CD4-positive, alpha-beta T cell treated with Interleukin-1 beta for 1 hour (primary cell): Measurements from ENCODE around the gene HOXD11.
A peak's percentile ranks its signal among the peaks of the same experiment; 100 is the strongest.

Source experiments
- DNase-seq, 2 donors: peaks; one replicate each; pipeline ENCODE4 v3.0.0-alpha.2; 2020 to 2022

Gene HOXD11

DNA sequence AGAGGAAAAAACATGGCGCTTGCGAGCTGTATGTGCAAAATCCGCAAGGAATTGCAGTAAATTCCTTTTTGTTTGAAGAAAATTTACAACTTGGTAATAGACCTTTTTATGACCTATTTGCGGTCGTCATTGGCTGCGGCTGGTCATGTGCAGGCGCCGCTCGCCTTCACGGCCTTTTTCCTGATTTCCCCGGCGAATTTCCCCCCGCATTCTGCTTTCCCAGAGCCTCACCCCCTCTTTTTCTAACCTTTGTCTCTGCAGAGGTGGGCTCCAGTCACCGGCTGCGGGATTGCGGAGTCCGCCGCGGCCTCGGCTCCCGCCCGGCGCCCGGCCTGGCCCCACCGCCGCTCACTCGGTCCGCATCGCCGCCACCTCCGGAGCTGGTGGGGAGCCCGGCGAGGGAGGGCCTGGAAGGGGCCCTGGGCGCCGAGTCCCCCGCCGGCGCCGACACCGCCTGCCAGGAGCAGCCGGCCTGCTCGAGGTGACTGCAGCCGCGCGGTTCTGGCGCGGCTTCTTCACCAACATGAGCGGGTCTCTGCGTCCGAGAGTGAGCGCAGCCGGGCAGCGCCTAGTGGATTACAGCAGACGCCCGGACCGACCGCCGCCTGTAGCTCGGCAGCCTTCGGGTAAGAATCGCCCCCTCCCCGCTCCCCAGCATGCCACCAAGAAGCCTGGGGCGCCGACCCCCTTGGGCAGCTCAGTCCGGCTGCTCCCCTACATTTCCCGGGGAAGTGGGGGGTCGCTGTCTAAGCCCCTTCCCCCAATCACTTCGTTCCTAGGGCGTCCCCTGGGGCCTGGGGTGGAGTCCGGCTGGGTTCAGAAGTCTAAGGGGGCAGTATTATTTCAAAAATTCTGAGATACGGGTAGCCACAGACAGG lies 29.5 kb downstream of the HOXD11 start:
- DNase-seq = no peak

DNA sequence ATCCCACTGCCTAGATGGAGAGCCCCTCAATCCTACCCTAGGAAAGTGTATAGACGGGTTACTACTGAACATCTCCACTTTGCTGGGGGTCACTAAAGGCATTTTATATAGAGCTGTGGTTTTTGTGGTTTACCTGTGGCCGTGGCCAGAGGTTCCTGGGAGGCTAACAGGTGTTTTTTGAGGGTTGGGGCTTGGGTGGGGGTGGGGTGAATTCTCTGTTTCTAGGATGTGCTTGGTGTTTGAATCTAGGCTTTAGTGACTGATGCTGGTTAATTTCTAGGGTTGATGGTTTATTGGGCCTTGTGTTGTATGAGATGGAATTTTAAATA lies 30.1 kb downstream of the HOXD11 start:
- no peak for DNase-seq

GRCh38 chr2:176137906-176138305 lies 30.8 kb downstream of the HOXD11 start:
- DNase-seq = no peak

DNA sequence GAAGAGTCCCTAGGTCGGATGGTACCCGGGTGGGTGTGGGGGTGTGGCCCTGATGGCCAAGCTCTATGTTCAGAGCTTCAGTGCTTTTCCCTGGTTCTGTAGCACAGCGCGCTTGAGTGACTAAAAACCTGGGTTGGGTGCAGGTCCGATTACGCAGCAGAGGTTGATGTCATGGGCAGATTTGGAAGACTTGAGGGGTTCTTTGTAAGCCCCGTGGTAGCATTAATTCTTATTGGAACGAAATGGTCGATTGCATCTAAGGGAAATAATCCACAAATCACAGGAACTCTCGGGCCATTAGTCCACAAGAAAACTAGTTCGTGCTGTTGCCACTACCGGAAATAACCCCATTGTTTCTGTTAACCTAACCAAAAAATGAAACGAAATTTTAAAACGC lies 31.4 kb downstream of the HOXD11 start:
- DNase-seq = no peak

- no peak for DNase-seq
Measured at GRCh38 chr2:176138923-176139660, 32.0 kb downstream of the HOXD11 start.

DNA sequence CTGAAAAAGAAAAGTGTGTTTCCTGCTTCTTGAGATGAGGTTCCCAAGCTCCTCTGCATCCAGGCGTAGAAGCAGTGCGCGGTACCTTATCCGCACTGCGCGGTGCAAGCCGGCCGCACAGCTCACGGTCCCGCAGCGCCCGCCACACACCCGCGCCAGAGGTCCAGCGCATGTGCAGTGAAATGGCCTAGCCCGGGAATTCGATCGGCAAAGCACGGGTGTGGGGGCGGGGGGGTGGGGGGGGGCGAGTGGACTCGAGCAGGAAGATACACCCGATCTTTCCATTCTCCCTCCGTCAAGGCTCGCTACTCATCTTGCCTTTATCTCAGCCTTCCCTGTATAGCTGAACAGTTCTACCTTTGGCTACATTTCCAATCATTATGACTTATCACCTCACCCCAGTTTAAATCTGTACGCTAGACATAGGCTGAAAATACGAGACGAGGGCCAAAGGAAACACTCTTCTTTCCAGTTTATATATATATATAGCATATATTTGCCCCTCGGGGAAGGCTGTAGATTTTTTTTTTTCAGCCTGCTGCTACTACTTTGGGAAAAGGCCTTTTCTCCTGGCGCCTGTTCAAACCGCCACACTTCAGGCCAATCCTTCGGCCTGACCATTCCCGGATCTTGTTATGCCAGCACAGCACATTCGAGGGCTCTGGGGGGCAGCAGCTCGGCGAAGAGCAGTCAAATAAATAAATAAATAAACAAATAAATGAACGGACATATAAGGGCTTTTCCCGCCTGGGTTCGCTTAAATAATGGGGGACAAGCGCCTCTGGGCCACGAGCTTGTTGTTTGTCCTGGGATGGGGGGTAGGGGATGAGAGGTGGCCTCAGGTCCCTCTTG lies 32.8 kb downstream of the HOXD11 start:
- DNase-seq = no peak

DNA sequence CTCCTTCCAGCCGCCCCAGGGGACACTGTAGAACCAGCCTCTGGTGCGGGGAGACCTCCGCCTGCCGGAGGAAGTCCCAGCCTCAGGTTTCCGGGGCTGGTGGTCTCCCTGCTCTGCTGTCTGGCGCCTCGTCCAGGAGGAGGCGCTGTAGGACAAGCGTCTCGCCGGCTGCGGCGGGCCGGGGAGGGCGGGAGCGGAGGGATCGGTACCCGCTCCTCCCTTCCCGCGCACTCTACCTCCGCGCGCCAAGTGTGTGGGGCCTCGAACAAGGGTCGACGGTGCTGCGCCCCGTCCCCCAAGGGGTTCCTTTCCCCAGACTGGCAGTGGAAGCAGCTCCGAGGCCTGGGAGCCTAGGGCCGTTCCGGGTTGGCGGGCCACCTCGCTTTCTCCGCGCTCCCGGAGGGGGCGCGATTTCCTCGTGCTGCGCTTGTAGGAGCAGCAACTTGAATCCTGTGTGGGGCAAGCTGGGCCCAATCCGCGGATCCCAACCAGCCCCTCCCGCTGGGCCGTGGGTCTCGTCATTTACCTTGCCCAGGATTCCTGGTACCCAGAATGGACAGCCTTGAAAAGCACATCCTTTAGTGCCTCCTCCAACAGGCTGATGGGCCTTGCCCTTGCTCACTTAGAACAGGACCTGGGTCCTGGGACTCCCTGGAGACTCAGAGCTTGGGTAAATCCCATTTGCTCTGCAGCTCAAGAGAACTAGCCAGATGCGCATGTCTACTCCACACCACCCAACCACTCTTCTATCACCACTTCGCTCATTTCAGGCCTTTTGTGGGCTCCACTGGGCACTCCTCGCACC lies 33.6 kb downstream of the HOXD11 start:
- peak; percentile 57 to 58 for DNase-seq

DNA sequence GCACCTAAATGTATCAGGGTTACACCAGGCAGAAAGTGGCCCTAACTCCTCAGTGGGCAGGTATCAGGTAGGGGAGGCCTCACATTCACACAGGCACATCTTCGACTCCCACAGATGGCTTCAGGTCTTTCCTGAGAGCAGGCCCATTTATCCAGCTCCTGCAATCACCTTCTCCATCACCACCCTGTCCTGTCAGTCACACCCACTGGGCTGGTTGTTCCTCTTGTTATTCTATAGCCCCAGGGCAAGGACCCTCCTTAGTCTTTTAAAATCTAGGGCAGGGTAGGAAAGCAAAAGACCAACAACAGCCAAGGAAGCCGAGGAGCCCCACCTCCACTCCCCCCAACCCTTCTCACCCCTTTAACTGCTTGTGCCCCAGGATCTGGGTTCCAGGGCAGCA lies 35.2 kb downstream of the HOXD11 start:
- DNase-seq = no peak

DNA sequence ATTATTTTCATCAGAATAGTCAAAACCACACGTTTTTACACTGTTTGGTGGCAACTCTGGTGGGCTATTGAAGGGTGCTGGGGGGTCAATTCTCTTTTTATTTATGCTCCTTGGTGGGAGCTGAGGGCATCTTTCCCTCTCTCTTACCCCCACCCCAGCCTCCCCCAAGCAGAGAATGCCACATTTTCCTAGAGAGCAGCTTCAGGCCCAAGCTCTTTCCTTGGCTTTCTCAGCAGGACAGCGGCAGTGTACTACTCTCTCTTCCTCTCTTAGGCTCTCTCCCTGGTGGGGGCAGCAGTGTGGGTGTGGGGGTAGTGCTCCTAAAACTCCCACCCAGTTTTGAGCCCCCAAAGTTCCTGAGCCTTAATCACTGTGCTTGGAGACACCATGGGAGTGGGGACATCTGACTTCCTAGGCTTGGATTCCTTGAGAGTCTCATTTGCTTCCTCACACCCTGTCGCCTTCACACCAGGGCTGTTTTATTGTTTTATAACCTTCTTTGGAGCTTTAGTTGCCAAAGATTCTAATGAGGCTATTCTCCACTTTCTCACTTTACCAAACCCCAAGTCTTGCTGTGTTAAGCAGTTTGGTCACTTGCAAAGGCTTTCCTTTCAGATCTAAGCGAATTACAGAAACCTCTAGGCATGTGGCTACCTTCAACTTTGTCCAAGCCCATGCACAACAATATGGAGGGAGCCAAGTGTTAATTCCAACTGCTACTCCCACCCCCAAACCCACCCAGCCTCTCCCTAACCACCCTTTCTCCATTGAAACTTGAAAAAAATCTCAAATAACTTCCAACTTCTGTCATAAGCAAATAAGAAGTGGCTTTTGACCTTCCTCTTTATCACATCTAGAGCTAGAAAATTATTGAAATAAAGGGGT lies 38.2 kb downstream of the HOXD11 start:
- no peak for DNase-seq

DNA sequence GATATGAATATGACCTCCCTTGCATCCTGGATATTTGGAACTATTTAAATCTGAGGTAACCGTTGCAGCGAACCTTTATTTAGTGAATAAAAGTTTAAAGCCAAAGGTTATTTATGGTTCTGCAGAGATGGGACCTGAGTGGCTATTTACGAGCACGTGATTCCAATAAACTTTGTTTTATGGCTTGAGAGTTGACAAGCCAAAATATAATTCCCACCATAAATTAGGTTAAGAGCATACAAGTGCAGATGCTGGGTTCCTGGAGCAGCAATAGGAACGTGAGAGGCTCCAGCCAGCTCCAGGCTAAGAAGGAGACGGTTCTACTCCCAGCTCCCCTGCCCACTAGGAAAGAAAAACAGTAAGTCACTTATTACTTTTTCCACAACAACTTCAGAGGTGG lies 39.0 kb downstream of the HOXD11 start:
- DNase-seq = no peak

DNA sequence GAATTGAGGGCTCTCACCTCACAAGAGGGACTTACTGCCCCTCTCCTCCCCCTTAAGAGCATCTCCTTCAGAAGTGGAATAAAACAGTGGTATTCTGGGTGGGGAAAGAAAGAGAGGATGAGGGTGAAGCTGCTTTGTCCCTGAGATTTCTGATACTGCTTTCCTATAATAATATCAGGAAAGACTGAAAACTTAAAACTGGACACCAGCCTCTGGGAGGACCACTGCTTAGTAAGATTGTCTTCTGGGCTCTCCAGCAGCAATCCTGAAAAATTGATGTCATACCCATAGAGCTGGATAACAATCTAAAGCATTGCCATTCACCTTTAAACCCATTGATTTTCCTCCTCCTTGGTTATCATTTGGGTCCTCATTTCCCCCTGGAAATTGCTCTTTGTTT lies 39.6 kb downstream of the HOXD11 start:
- DNase-seq = no peak

DNA sequence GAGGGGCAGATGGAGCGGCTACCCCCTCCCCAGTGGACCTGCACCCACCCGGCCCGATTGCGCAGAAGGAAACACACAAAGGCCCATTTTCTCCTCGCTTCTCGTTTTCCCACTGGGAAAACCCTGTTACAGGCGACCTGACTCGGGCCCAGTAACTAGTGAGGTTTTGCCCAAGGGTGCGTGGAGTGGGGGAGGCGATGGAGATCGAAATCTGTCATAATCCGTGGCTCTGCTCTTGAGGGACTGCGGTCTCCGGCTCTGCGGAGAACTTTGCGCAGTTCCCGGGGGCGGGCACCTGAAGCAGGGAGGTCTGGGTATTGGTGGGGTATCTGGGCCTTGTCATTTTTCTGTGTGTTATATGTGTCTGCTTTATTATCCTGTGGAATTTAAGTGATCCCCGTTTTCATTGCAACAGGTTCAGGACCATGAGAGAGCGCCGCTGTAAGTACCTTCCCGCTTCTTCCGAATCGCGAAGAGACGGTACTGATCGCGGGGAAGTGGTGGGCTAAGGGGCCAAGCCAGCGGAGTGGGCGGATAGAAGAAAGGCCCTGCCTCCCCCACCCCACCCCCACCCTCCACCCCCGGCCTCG lies 40.2 kb downstream of the HOXD11 start:
- no peak for DNase-seq

- no peak for DNase-seq
Measured at GRCh38 chr2:176147800-176148496, 40.9 kb downstream of the HOXD11 start.

DNA sequence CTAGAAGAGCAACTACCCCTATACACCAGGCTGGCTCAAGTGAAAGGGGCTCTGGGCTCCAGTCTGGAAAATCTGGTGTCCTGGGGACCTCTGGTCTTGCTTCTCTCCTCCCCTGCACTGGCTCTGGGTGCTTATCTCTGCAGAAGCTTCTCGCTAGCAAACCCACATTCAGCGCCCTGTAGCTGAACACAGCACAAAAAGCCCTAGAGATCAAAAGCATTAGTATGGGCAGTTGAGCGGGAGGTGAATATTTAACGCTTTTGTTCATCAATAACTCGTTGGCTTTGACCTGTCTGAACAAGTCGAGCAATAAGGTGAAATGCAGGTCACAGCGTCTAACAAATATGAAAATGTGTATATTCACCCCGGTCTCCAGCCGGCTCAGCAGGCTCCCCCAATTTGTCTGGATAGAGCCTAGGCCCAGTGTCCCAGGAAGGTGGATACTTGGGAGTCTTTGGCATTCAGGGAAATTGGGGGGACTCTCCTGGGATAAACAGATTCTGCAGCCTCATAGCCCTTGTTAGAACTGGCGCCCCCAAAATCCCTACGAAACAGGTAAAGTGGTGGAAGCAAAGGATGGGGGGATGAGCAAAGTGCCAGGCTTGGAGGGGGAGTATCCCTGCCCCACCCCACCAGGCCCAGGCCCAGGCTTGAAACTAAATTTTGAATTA lies 41.8 kb downstream of the HOXD11 start:
- DNase-seq = no peak

GRCh38 chr2:176149481-176149938 lies 42.4 kb downstream of the HOXD11 start:
- no peak for DNase-seq

- DNase-seq = no peak
Measured at GRCh38 chr2:176149939-176150583, 43.0 kb downstream of the HOXD11 start.

DNA sequence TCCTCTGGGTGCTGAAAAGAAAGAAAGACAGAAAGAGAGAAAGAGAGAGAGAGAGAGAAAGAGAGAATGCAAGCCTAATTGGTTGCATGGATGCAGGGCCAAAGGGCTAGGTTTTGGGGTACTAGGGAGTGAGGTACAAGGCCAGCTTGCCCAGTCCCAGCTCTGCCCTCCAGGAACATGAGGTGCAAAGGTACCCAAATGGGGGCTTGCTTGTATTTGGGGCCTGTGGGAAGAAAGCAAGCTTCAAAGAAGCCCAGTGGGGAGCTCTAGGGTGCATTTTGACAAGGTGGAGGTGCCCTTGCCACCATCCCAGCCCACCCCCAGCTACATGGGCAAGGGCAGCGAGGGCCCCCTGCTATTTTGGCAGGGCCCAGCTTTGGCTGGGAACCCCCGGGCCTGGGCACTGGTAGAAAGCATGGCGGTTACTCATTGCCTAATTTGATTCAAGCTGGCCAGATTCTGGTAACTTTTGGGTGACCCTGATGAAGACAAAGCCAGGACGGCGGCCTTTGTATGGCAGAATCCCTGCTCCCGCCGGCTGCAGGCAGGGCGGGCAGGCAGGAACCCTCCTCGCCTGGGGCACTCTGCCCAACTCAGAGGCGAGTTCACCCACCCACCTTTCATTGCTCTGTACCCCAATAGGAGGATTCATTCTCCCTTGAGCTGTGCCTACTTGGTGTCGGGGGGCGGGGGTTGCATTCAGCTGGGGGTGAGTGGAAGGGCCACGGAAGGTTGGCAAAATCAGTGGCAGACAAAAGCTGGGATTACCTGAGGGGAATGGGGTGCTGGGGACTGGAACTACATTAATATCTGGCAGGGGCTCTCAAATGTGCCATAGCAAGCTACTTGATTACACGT lies 43.7 kb downstream of the HOXD11 start:
- DNase-seq = no peak
